ENCODE data around the gene CEPT1.

The CEPT1 gene

GRCh38 chr1:111179968-111180533, 40.0 kb downstream of the CEPT1 start:
- in situ Hi-C loops (cut with HindIII; ENCODE audit: low pct_ligation_motif_present, low sequenced_read_pairs) = no loop called here
- Histone ChIP-seq H3K27me3 (replicated peaks) (no peaks in the 10 kb centered on the region), H3K4me3 (ENCODE audit: low read depth, low read length) (no peak overlapping the region), H3K36me3 (replicated peaks) (peaks cover 12% of the 10 kb centered on the region), H3K27ac (no peak overlapping the region)
- no peak for TF ChIP-seq CTCF (IDR thresholded peaks at IDR 0.05; ENCODE audit: low read depth, low read length, missing control alignments)
- no peak for DNase-seq

- H3K36me3 ChIP-seq (replicated peaks) = peaks cover 17% of the 10 kb centered on the region
- no peak for DNase-seq
- no peak overlapping the region for H3K27ac ChIP-seq
- in situ Hi-C loops (cut with HindIII; ENCODE audit: low pct_ligation_motif_present, low sequenced_read_pairs) = no loop called here
- H3K4me3 ChIP-seq (ENCODE audit: low read depth, low read length) = no peak overlapping the region
- no peak for TF ChIP-seq CTCF (IDR thresholded peaks at IDR 0.05; ENCODE audit: low read depth, low read length, missing control alignments)
- no peaks in the 10 kb centered on the region for H3K27me3 ChIP-seq (replicated peaks)
Observed at GRCh38 chr1:111182052-111182451, 42.0 kb downstream of the CEPT1 start.

- no peak overlapping the region for H3K4me3 ChIP-seq (ENCODE audit: low read depth, low read length)
- H3K27me3 ChIP-seq (replicated peaks) = no peaks in the 10 kb centered on the region
- in situ Hi-C loops (cut with HindIII; ENCODE audit: low pct_ligation_motif_present, low sequenced_read_pairs) = no loop called here
- DNase-seq = no peak
- no peak for TF ChIP-seq CTCF (IDR thresholded peaks at IDR 0.05; ENCODE audit: low read depth, low read length, missing control alignments)
- H3K36me3 ChIP-seq (replicated peaks) = peaks cover 23% of the 10 kb centered on the region
- H3K27ac ChIP-seq = no peak overlapping the region
Observed at GRCh38 chr1:111183308-111184069, 43.5 kb downstream of the CEPT1 start.

- no peak for TF ChIP-seq CTCF (IDR thresholded peaks at IDR 0.05; ENCODE audit: low read depth, low read length, missing control alignments)
- in situ Hi-C loops (cut with HindIII; ENCODE audit: low pct_ligation_motif_present, low sequenced_read_pairs) = no loop called here
- Histone ChIP-seq H3K36me3 (replicated peaks) (peaks cover 23% of the 10 kb centered on the region), H3K27me3 (replicated peaks) (no peaks in the 10 kb centered on the region), H3K4me3 (ENCODE audit: low read depth, low read length) (no peak overlapping the region), H3K27ac (no peak overlapping the region)
- DNase-seq = no peak
Observed at GRCh38 chr1:111184663-111185062, 44.6 kb downstream of the CEPT1 start.

GRCh38 chr1:111190931-111191451, 51.0 kb downstream of the CEPT1 start:
- H3K27ac ChIP-seq = peak overlapping the region; percentile 12
- peak; percentile 27 for DNase-seq
- TF ChIP-seq CTCF (IDR thresholded peaks at IDR 0.05; ENCODE audit: low read depth, low read length, missing control alignments) = no peak
- no peak overlapping the region for H3K4me3 ChIP-seq (ENCODE audit: low read depth, low read length)
- in situ Hi-C loops (cut with HindIII; ENCODE audit: low pct_ligation_motif_present, low sequenced_read_pairs) = no loop called here
- no peaks in the 10 kb centered on the region for H3K27me3 ChIP-seq (replicated peaks)
- peaks cover 11% of the 10 kb centered on the region for H3K36me3 ChIP-seq (replicated peaks)

Data from brain microvascular endothelial cell (primary cell).